HG02884 (cell line): Measurements from ENCODE around the gene USP4.
"Not testable (repeated sequence)": the region's sequence is repeated elsewhere in the genome, so short reads cannot be mapped to it uniquely, and the experiment has no call there.

Source experiments
- ATAC-seq: cut with Tn5 transposase; IDR thresholded peaks from one replicate; pipeline ENCODE4 v1.9.1; 2021; ENCODE audit warnings: mild to moderate bottlenecking, moderate library complexity; ENCODE audit not compliant: unreplicated experiment

Gene USP4

DNA sequence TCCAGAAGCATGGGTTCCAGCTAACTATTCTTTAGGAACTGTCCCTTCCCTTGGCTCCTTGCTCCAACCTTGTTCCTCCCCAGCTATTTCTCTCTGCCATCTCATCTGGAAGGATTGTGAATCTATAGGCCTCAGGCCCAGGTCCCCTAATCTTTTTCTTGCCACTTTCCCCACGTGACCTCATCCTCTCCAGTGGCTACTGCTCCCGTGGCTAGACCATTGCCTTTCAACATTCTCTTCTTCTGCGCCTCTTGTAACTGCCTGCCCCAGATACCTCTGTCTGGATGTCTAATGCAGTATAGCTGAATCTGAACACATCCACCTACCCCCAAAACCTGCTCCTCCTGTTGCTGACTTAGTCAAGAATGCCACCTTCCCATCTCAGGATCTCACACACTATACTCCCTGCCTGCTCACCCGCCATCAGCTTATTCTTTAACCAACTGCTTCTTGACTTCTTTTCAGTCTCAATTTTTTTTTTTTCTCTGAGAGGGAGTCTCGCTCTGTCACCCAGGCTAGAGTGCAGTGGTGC is 13.1 kb upstream of the USP4 start:
- ATAC-seq = no peak

DNA sequence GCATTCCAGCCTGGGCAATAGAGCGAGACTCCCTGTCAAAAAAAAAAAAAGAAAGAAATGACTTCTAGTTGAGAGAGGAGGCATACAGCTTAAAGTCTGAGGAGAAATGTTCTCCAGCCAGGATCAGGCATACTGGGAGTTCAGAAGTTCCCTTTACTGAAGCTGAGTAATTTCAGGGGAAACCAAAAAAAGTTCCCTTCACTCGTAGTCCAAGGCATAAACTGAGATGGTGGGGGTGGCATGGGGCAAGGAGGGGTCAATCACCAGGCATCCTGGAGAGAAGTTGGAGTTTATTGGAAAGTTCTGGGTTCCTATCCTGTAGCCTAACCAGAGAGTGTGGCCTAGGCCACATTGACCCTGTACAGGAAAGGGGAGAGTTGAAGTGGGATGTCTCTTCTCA is 12.4 kb upstream of the USP4 start:
- ATAC-seq = no peak

DNA sequence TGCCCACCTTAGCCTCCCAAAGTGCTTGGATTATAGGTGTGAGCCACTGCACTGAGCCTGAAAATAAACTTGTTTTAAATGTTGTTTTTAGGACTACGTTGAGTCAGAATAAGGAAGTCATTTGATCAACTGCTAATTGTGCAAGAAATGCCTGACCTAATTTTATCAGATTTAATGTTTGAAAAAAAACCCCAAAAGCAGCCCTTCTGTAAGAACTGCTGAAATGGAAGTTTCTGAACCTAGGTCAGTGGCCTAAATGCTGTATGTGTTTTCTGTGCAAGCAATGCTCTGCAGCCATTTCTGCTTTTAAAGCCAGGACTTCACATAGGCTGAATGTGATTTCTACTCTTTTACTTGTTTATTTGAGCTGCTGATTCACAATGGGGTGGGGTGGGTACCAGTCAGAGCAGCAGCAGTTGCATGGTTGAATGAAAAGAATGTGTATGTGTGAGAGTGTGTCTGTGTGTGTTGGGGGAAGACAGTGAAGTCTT is 11.7 kb upstream of the USP4 start:
- ATAC-seq = no peak

DNA sequence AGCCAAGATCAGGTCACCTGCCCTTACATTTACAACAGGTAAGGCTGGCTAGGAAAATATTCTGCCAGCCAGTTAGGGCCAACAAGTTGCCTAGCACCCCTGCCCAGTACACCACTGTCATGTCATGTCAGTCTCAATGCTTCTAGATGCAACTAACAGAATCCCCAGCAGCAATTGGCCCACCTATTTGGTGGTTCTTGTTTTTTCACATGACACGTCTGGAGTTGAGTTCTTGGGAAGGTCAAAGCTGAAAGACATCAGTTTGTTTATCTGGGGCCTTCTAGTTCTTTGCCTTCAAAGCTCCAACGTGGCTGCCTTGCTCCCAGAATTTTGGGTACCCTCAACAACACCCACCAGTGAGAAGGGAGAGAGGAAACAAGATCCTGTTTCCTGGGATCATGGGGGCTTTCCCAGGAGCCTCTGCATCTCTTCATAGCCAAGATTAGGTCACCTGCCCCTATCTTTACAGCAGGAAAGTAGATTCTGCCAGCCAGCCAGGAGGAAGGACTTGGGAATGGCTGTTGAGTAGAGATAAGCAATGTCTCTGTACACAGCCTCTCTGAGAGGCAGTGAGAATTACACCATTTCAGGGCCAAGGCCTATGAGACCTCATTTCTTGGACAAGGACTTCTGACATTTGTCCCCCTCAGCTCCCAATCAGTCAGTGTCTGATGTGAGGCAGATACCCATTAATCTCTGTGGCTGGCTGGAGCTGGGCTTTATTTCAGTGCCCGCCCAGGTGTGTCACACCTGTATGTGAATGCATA is 9.7 kb upstream of the USP4 start:
- ATAC-seq = no peak

DNA sequence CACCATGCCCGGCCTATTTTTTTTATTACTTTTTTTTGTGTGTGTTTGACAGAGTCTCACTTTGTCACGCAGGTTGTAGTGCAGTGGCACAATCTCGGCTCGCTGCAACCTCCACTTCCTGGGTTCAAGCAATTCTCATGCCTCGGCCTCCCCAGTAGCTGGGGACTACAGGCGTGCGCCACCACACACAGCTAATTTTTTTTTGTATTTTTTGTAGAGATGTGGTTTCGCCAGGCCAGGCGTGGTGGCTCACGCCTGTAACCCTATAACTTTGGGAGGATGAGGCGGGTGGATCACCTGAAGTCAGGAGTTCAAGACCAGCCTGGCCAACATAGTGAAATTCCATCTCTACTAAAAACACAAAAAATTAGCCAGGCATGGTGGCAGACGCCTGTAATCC is 8.5 kb upstream of the USP4 start:
- not testable (repeated sequence) for ATAC-seq

DNA sequence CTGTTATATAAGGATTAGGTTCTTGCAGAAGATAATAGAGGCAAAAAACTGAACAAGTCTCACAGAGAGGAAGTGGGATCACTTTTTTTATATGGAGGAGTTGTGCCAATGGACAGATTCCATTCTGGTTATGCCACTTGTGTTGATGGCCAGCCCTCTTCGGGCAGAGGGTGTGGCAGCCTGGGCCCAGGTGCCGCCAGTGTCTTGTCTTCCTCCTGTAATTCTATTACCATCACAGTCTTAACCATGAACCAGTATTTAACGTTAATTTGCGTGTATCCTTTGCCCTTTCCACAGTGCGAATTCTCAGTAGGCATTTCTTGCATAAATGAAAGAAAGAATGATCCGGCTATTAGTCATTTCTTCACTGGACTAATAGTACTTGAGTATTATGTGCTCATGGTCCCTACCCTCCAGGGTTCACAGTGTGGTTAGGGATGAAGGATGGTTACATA is 7.0 kb upstream of the USP4 start:
- no peak for ATAC-seq

DNA sequence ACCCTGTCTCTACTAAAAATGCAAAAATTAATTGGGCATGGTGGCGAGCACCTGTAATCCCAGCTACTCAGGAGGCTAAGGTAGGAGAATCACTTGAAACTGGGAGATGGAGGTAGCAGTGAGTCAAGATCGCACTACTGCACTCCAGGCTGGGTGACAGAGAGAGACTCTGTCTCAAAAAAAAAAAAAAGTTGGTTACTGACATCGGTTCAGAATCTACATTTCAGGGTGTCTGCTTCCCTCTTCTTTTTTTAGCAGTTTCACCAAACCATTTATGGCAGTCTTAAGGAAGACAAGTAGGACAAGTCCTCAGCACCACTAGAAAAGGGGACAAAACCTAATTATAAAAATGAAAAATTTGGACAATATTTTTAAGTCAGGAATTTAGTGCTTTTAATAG is 3.3 kb upstream of the USP4 start:
- no peak for ATAC-seq

DNA sequence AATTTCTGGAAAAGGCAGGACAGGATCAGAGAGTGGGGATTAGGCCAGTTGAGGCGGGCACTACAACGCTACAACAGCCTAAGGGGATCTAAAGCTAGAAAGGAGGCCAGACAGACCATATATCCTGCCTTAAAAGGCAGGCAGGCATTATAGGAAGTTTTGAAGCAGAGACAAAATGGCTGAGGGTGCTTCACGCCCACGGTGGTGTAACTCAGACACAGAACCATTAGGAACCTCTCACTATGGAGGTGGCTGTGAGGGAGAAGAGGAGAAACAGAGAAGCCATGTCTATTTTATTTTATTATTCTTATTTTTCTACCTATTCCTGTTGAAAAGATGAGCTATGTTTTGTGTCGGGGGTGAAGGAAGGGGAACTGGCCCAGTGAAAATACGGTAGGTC is 2.1 kb upstream of the USP4 start:
- no peak for ATAC-seq

DNA sequence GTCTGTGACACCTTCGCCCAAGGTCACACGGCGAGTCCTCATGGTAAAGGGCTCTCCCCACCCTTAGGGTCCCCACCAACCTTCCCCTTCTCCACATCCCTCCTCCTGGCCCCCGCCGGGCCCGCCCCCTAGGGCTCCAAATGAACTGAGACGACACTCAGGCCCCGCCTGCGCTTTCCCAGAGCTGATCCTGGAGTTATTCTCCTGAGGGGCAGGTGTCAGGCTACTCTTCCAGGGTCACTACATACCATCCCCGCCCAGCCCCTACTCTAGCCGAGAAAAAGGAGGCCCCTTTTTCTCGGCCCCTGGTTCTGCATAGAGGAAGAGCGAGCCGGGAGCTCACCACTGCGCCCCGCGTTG is 292 bp downstream of the USP4 start:
- peak; percentile 3 for ATAC-seq

DNA sequence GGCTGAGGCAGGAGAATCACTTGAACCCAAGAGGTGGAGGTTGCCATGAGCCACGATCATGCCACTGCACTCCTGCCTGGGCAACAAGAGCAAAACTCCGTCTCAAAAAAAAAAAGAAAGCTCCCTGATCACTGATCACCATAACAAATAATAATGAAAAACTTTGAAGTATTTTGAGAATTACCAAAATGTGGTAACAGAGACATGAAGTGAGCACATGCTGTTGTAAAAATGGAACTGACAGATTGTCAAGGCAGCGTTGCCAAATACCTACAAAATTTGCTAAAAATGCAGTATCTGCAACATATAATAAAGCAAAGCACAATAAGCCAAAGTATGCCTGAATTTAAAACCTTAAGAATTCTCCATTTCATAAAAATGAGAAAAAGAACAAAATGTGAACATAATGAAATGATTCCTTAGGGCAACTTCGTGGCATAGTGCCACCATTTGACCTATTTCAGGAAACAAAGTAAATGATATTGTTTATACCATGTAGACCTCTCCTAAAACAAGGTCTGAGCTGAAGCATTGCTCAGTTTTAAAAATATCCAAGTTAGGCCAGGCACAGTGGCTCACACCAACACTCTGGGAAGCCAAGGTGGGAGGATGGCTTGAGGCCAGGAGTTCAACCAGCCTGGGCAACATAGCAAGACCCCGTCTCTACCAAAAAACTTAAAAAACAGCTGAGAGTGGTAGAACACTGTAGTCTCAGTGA is 5.8 kb downstream of the USP4 start:
- ATAC-seq = no peak

DNA sequence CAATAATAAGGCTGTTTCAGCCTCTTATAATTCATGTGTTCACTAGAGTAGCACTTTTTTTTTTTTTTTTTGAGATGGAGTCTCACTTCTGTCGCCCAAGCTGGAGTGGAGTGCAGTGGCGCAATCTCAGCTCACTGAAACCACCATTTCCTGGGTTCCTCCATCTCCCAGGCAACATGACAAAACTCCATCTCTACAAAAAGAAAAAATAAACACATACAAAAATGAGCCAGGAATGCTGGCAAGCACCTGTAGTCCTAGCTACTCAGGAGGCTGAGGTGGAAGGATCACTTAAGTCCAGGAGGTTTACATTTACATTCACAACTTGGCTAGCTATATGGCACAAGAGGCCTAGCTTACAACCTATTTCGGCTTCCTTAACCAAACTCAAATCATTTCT is 6.8 kb downstream of the USP4 start:
- ATAC-seq = no peak

DNA sequence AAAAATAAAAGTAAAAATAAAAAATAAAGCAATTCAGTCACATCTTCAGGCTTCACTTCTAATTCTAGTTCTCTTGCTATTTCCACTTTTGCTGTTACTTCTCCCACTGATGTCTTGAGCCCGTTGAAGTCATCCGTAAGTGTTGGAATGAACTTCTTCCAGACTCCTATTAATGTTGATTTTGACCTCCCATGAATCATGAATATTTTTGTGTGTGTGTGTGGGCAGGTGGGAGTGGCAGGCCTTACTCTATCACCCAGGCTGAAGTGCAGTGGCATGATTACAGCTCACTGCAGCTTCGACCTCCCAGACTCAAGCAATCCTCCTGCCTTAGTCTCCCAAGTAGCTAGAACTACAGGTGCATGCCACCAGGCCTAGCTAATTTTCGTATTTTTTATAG is 10.7 kb downstream of the USP4 start:
- ATAC-seq = no peak

DNA sequence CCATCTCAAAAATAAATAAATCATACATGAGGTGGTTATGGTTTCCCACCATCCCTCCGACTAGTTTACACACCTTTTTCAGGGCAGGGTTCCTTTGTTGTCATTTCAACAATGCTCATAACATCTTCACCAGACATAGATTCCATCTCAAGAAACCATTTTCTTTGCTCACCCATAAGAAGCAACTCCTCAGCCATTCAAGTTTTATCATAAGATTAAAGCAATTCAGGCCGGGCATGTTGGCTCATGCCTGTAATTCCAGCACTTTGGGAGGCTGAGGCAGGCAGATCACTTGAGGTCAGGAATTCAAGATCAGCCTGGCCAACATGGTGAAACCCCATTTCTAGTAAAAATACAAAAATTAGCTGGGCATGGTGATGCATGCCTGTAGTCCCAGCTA is 11.5 kb downstream of the USP4 start:
- ATAC-seq = not testable (repeated sequence)

DNA sequence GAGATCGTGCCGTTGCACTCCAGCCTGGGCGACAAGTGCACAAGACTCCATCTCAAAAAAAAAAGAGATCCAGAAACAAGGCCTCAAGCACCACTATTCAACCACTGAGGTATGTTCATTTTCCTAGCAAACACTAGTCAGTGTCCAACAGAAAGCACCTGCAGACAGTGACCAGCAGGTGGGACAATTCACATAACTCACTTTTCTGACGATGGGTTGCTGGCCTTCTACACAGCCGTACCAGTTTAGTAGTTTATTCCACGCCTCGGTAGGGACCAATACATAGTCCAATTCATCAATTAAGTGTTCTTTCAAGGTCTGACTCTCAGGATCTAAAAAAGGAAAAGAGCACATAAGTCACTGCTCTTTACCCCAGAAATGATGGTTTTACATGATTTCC is 12.4 kb downstream of the USP4 start:
- ATAC-seq = no peak

DNA sequence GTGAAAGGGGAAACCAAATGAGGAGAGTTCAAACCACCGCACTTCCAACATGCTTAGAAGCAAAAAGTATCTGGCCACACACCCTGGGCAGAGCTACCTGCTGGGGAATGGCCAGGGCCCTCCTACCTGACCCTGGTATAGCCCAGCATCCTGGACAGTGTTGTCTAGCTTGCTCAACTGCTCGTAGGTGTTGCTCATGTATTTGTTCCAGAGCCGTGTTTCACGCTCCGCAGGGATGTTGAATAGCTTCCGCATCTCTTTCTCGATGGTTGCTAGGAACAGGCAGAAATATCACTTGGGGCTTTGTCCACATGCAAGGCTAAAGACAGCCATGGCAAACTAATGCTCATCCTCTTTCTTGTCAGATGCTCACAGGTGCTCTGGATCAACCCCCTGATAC is 15.1 kb downstream of the USP4 start:
- no peak for ATAC-seq

DNA sequence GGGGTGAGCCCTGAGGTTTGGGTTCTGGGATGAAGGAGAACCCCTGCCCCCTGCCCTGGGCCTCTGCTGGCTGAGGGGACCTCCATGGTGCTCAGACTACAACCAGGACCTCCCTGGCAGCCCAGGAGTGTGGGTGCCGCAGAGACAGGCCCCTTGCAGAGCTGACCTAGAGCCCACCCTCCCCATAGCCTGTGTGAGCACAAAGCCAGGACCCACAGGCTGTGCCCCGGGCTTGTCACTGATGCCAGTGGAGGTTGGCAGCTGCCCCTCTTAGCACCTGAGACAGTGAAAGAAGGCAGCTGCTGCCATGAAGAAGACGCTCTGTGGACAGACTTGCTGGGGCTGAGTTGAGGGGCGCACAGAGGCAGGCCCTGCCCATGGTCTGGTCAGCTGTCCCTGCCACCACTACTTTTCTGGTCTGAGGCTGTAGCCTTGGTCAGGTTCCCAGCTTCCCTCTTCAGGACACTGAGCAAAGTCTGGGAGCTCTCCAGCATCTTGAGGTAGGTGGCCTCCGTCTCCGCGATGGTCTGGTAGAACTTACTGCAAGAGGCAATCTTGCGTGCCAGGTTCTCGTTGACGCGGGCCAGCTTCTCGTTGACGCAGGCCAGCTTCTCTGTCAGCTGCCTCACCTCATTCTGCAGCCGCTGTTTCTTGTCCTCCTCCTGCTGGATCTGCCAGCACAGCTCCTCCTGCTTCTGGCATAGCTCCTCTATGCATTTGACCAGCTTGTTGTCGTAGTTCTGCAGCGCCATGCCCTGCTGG is 23.0 kb downstream of the USP4 start:
- no peak for ATAC-seq

DNA sequence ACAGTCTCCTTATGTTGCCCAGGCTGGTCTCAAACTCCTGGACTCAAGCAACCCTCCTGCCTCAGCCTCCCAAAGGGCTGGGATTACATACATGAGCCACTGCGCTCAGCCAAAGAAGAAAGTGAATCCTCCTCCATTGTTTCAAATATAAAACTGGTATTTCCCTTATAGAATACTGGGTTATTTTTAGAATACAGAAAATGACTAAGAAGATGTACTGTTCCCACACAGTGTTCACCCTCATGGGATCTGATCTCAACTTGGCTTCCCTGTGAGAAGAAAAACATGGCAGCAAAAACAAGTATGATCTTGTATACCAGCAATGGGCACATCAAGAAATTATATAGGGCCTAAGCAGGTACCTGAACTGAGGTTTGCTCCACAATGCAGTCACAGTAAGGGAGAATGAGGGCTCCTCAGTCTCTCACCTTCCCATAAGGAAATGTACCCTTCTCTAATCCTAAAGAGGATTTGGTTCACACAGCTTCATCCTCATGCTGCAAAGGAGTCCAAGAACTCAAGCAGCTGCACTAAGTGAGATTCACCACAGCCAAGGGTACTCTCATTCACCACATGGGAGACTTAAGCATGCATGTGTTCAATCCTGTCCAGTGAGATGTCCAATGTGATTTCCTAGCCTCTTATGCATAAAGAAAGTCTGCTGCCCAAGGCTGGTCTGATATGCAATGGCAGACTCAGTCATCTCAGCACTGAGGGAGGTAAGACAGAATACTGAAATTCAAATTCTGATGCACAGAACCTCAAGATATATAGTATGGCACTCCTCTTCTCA is 25.8 kb downstream of the USP4 start:
- no peak for ATAC-seq

DNA sequence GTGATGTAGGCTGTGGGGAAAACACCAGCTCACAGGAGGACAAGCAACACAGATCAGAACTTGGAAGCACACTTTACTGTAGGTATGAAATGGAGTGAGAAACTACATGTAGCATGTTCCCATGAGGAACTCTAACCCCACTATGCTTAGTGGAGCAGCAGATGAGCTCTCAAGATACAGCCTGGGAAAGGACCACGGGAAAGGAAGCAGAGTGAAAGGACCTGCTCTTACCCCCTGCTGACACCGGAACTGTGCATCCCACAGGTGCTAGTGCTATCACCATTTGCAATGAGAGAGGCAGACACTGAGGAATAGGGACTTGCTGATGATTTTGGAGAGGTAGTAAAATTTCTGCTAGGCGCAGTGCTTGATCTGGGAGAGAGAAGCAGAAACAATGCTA is 28.6 kb downstream of the USP4 start:
- ATAC-seq = no peak

DNA sequence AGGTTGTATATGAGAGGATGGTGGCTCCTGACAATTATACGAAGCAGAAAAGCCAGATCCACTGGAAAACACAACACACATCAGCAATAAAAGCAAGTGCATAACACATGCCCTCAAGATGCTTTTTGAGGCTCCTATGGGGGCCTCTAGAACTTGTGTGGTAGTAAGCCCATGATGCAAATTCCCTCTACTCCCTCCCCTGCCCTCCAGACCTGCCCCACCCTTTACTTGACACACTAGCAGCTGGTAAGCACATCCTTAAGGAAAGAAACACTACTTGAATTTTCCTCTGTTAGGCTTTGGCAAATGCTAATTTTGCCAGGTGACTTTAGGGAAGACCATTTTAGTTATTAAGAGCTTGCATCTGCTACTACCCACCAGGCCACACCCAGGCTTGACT is 29.2 kb downstream of the USP4 start:
- ATAC-seq = no peak

DNA sequence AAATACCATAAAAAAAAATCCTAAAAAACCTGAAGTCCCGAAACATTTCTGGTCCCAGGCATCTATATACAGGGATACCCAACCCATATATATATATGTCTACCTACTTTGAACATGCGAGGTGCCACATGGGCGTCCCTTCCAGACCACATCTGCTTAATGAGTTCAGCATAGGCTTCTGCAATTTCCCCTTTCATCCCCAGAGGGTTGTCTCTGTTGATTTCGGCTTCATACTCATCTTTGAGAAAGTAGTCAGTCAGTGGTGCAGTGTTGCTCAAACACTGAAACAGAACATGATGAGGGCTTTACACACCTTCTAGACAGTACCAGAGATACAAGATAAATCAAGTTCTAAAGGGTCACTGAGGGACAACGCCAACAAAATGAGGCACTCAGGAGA is 34.2 kb downstream of the USP4 start:
- no peak for ATAC-seq

DNA sequence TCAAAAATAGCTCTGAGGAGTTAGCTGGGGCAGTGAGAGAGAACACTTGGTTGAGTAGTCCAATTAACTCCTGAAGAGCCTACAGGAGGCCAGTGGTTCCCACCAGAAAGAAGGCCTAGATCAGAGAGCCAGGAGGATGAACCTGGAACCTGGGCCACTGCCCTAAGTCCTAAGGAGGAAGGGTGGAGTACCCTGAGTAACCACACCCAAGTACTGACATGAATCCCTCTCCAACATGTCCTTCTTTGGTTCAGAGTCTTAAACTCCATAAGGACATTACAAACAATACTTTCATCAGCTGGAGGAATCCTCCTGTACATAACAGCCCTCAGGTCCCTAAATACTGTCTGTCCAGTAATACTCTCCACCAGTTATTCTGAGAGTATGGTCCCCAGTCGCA is 37.2 kb downstream of the USP4 start:
- ATAC-seq = no peak
